Ovary (tissue), 3 donors: ENCODE data around the gene DDAH2.

ENCODE experiments used
- CTCF ChIP-seq, 3 donors: fragments of 450-650 bp in 2 of 3; fragments of 200-600 bp in 1 of 3; IDR thresholded peaks; one replicate each; pipeline versions ENCODE4 v1.5.1 to v1.8.0; 2016 to 2022; ENCODE audit warnings: antibody characterized with exemption in 3 of 3, mild to moderate bottlenecking in 1 of 3
- POLR2A ChIP-seq: fragments of 450-650 bp; IDR thresholded peaks from one replicate; pipeline ENCODE4 v1.6.1; 2017; ENCODE audit warnings: antibody characterized with exemption, mild to moderate bottlenecking, moderate library complexity
- donor health status: DM: no; HTN: no; CAD: no.

DNA sequence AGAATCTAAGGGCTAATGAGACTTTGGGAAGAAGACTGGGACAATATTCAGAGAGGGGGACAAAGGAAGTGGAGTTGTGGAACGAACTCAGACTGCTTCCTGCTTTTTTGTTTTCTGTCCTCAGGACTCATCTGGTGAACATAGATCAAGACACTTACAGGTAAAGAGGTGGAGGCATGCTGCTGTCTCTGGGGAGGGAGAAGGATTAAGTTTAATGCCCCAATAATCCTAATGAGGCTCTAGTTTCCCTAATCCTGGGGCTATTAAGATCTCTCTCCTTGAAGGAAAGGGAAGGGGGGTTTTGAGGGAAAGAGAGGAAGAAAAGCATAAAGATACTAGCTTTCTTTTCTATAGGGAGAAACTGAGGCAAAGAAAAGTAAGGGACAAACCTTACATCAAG lies 15.3 kb upstream of the DDAH2 start:
- TF ChIP-seq CTCF (IDR thresholded peaks at IDR 0.05) (no peak), POLR2A (no peak)
